WTC11 (cell line): ENCODE results near the gene SKI. TPM values are rescaled to one million over a fixed set of nuclear protein-coding genes. Genes with fewer than 3 reads are reported as not detected.
A peak's percentile ranks its signal among the peaks of the same experiment; 100 is the strongest.

ENCODE experiments used
- ATAC-seq: fragments of 200-7000 bp; cut with Tn5 transposase; 2 replicates; pipeline ENCODE4 v1.10.0; 2021; ENCODE audit warnings: mild to moderate bottlenecking, moderate library complexity
- CTCF ChIA-PET: fragments of 300-600 bp; sonication (Branson Sonifier 250); formaldehyde crosslinking; loops from one replicate; lab custom pipeline; 2021; ENCODE audit warnings: antibody characterized with exemption; lab: Charles Lee
- POLR2A ChIA-PET: fragments of 350-600 bp; sonication (Branson Sonifier 250); formaldehyde crosslinking; loops from one replicate; lab custom pipeline; 2021; ENCODE audit warnings: antibody characterized with exemption; lab: Charles Lee
- DNase-seq: peaks from one replicate; pipeline ENCODE4 v3.0.0; 2021; ENCODE audit warnings: low spot score
- H3K27ac Mint-ChIP-seq: 2 replicates; pipeline ENCODE4 v1.8.0; 2021; ENCODE audit warnings: mixed read lengths
- H3K27me3 Mint-ChIP-seq: 2 replicates; pipeline ENCODE4 v1.8.0; 2021; ENCODE audit warnings: low read depth, mild to moderate bottlenecking, moderate library complexity, mixed read lengths
- H3K36me3 Mint-ChIP-seq: 2 replicates; pipeline ENCODE4 v1.8.0; 2021; ENCODE audit warnings: mixed read lengths
- H3K4me1 Mint-ChIP-seq: 2 replicates; pipeline ENCODE4 v1.8.0; 2022; ENCODE audit warnings: mixed read lengths
- H3K4me3 Mint-ChIP-seq: 2 replicates; pipeline ENCODE4 v1.8.0; 2021; ENCODE audit warnings: mild to moderate bottlenecking, moderate library complexity, mixed read lengths
- H3K9me3 Mint-ChIP-seq: 2 replicates; pipeline ENCODE4 v1.8.0; 2021; ENCODE audit warnings: mixed read lengths
- CBFB ChIP-seq: sonication (generic); formaldehyde crosslinking; IDR thresholded peaks from 2 replicates; pipeline ENCODE4 v1.8.1; 2022; ENCODE audit warnings: mild to moderate bottlenecking, low read depth, missing genetic modification reagents
- CREB1 ChIP-seq: sonication (generic); formaldehyde crosslinking; IDR thresholded peaks from 2 replicates; pipeline ENCODE4 v1.8.0; 2023; ENCODE audit warnings: mild to moderate bottlenecking, missing genetic modification reagents
- KAT7 ChIP-seq: sonication (generic); formaldehyde crosslinking; IDR thresholded peaks from 2 replicates; pipeline ENCODE4 v1.8.1; 2023; ENCODE audit warnings: missing genetic modification reagents, mild to moderate bottlenecking, borderline replicate concordance
- NFE2L1 ChIP-seq: sonication (generic); formaldehyde crosslinking; IDR thresholded peaks from 2 replicates; pipeline ENCODE4 v1.8.1; 2023; ENCODE audit warnings: missing genetic modification reagents
- ZNF232 ChIP-seq: sonication (generic); formaldehyde crosslinking; IDR thresholded peaks from 2 replicates; pipeline ENCODE4 v1.8.0; 2022; ENCODE audit warnings: mild to moderate bottlenecking, missing genetic modification reagents
- total RNA-seq: library from RNA; stranded (reverse); gene quantifications from 3 replicates; pipeline ENCODE4 v1.2.3, GENCODE V29; 2021
- TF ChIP-seq, protein P1 (sequence below): sonication (generic); formaldehyde crosslinking; IDR thresholded peaks from 2 replicates; pipeline ENCODE4 v1.8.0; 2022; ENCODE audit warnings: mild to moderate bottlenecking, missing genetic modification reagents
- TF ChIP-seq, protein P2 (sequence below): sonication (generic); formaldehyde crosslinking; IDR thresholded peaks from 2 replicates; pipeline ENCODE4 v1.8.1; 2023; ENCODE audit warnings: mild to moderate bottlenecking, missing genetic modification reagents, borderline replicate concordance
- TF ChIP-seq, protein P3 (sequence below): fragments of 250-450 bp; sonication (Bioruptor Pico); IDR thresholded peaks from 2 replicates; pipeline ENCODE4 v1.9.0; 2021; ENCODE audit warnings: moderate library complexity, mild to moderate bottlenecking, inconsistent platforms, borderline replicate concordance

The SKI gene
- total RNA-seq, 1 experiment from 2014 or later, result 88.6 TPM

DNA sequence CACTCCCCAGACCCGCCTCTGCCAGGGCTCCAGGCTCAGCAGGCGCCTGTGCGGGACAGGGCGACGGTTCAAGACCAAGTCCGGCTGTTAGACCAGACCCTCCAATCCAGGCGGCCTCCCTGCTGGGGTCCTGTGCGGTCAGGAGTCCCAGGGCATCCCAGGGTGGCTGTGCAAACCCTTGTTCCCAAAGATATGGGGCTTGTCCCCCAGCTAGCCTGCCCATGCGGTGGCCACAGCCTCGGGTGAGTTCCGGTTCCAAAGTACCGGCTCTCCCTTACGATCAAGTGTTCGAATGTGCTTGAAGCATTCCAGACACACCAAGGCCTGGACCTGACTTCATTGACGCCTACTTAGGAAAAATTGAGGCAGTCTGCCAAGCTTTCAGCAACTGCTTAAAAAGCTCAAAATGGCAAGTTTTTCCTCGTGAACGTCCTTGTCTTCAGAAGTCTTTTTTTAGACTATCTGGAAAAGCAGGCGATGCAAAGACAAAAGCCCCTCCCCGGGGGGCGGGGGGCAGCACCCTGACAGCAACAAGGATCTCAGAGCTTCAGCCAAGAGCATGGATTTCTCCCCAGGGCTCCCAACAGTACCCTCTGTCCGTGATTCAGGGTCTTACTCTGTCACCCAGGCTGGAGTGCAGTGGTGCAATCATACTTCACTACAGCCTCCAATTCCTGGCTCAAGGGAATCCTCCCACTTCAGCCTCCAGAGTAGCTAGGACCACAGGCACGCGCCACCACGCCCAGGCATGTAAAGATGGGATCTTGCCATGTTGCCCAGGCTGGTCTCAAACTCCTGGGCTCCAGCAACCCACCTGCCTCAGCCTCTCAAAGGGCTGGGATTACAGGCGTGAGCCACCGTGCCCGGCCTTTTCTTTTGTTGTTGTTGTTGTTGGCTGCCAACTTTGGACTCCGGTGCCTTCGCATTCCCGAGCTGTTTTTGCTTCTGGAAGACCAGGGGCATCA lies 35.8 kb upstream of the SKI start:
- peak overlapping the region; percentile 46; the same call in 1 of the 2 replicates for H3K4me3 Mint-ChIP-seq
- DNase-seq, result no peak
- ChIA-PET CTCF (interaction anchor here (3.1 to 3.6 kb wide), 2 partner anchors 18 to 190 kb away, joined by 17 to 20 read pairs; no protein-coding TSS in a partner anchor), POLR2A (interaction anchor here (0.8 kb wide), 1 partner anchor 193 kb away, joined by 3 read pairs; no protein-coding TSS in a partner anchor)
- no peaks in the 10 kb centered on the region for H3K9me3 Mint-ChIP-seq
- no peak for TF ChIP-seq KAT7
- H3K4me1 Mint-ChIP-seq, result peaks cover 11% of the 10 kb centered on the region
- no peak overlapping the region; the same call in 1 of the 2 replicates for H3K27ac Mint-ChIP-seq
- no peaks in the 10 kb centered on the region for H3K27me3 Mint-ChIP-seq
- no peak for ATAC-seq
- H3K36me3 Mint-ChIP-seq, result peaks cover 2% of the 10 kb centered on the region; the same call in 1 of the 2 replicates

DNA sequence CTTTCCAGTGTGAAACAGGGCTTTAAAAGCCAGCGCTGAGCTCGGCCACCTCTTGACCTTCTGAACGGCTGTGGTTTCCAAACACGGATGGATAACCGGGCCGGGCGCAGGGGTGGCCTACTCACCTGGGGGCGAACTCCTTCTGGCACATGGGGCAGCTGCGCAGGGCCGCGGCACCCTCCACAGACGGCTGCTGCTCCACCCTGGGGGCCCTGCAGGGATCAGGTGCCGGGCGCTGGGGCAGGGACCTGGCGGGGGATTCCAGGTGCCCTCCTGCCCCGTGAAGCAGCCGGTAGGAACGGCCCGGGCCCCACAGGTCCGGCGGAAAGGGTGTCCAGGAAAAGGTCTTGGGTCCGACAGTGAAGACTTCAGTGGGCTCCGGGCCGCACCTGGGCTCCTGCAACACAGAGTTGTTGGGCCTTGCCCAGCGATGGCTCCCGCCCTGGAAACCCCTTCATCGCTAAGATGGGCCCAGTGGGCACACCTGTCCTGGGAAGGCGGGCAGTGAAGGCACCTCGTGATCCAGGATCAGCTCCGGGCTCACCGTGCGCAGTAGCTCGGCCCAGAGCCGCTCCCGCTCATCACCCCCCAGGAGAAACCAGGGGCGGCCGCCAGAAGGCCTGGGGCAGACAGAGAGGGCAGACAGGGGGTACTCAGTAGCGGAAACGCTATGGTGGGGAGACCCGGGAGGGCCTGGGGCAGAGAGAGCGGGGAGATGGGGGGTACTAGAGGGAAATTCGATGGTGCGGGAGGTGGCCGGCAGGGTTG lies 34.4 kb upstream of the SKI start:
- H3K36me3 Mint-ChIP-seq, result peaks cover 2% of the 10 kb centered on the region; the same call in 1 of the 2 replicates
- no peak for ATAC-seq
- no peak overlapping the region; the same call in 1 of the 2 replicates for H3K27ac Mint-ChIP-seq
- ChIA-PET POLR2A (interaction anchor here (1.0 kb wide), 1 partner anchor 38 kb away, joined by 3 read pairs; no protein-coding TSS in a partner anchor), CTCF (interaction anchor here (0.6 to 3.6 kb wide), 5 partner anchors 19 to 1600 kb away, joined by 3 to 42 read pairs (median 17); no protein-coding TSS in a partner anchor)
- H3K4me1 Mint-ChIP-seq, result peaks cover 11% of the 10 kb centered on the region
- no peak for TF ChIP-seq NFE2L1
- TF ChIP-seq, protein P1, sequence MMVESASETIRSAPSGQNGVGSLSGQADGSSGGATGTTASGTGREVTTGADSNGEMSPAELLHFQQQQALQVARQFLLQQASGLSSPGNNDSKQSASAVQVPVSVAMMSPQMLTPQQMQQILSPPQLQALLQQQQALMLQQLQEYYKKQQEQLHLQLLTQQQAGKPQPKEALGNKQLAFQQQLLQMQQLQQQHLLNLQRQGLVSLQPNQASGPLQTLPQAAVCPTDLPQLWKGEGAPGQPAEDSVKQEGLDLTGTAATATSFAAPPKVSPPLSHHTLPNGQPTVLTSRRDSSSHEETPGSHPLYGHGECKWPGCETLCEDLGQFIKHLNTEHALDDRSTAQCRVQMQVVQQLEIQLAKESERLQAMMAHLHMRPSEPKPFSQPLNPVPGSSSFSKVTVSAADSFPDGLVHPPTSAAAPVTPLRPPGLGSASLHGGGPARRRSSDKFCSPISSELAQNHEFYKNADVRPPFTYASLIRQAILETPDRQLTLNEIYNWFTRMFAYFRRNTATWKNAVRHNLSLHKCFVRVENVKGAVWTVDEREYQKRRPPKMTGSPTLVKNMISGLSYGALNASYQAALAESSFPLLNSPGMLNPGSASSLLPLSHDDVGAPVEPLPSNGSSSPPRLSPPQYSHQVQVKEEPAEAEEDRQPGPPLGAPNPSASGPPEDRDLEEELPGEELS (CRISPR knock-in tag), result 0 out of 2 replicates have a peak, but pooled peaks have one; percentile 36
- no peaks in the 10 kb centered on the region for H3K27me3 Mint-ChIP-seq
- H3K9me3 Mint-ChIP-seq, result no peaks in the 10 kb centered on the region
- no peak for DNase-seq
- peak overlapping the region; percentile 74 for H3K4me3 Mint-ChIP-seq

DNA sequence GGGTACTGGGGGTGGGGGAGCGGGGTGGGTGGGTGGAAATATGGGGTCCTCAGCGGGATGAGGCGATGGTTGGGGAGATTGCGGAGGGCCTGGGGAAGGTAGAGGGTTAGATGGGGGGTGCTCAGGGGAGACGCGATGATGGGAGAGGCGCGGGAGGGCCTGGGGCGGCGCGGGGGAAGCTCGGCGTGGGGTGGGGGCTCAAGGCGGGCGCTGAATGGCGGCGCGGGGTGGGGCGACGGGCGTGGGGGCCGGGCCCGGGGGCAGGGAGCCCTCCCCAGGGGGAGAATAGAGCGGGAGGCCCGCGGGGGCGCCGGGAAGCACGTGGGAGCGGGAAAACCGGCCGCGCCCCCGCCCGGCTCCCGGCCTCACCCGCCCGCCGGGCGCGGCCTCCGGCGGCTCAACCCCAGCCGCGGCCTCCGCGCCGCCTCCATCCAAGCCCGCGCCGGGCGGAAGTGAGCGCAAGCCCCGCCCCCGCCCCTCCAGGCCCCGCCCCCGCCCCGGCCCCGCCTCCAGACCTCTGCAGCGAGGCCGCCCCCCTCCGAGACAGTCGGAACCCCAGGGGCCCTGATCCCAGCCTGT lies 33.7 kb upstream of the SKI start, which contains the start of gene FAAP20:
Gene FAAP20, minus strand, starts transcription at position 454 of the 579 bp plus-strand sequence. Its CDS starts 23 bp downstream, at position 431.
- DNase-seq (peak; percentile 60), ATAC-seq (peak; percentile 23)
- CTCF ChIA-PET, result interaction anchor here (0.6 to 3.6 kb wide), 60 partner anchors 9 to 1599 kb away, joined by 3 to 170 read pairs (median 5); partner anchors contain the start of genes MORN1, PANK4, PEX10 and RER1
- Mint-ChIP-seq H3K27me3 (no peaks in the 10 kb centered on the region; the same call in 1 of the 2 replicates), H3K9me3 (no peaks in the 10 kb centered on the region), H3K36me3 (peaks cover 2% of the 10 kb centered on the region; the same call in 1 of the 2 replicates), H3K27ac (peak within 1 kb of the TSS; percentile 80; the same call in 1 of the 2 replicates), H3K4me1 (peaks cover 9% of the 10 kb centered on the region), H3K4me3 (peak within 1 kb of the TSS; percentile 79)
- POLR2A ChIA-PET, result interaction anchor here (0.7 to 2.1 kb wide), 6 partner anchors 10 to 187 kb away, joined by 3 to 6 read pairs (median 3); no protein-coding TSS in a partner anchor
- TF ChIP-seq, protein P2, sequence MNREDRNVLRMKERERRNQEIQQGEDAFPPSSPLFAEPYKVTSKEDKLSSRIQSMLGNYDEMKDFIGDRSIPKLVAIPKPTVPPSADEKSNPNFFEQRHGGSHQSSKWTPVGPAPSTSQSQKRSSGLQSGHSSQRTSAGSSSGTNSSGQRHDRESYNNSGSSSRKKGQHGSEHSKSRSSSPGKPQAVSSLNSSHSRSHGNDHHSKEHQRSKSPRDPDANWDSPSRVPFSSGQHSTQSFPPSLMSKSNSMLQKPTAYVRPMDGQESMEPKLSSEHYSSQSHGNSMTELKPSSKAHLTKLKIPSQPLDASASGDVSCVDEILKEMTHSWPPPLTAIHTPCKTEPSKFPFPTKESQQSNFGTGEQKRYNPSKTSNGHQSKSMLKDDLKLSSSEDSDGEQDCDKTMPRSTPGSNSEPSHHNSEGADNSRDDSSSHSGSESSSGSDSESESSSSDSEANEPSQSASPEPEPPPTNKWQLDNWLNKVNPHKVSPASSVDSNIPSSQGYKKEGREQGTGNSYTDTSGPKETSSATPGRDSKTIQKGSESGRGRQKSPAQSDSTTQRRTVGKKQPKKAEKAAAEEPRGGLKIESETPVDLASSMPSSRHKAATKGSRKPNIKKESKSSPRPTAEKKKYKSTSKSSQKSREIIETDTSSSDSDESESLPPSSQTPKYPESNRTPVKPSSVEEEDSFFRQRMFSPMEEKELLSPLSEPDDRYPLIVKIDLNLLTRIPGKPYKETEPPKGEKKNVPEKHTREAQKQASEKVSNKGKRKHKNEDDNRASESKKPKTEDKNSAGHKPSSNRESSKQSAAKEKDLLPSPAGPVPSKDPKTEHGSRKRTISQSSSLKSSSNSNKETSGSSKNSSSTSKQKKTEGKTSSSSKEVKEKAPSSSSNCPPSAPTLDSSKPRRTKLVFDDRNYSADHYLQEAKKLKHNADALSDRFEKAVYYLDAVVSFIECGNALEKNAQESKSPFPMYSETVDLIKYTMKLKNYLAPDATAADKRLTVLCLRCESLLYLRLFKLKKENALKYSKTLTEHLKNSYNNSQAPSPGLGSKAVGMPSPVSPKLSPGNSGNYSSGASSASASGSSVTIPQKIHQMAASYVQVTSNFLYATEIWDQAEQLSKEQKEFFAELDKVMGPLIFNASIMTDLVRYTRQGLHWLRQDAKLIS, result no peak
- TF ChIP-seq ZNF232 (no peak), CREB1 (CRISPR knock-in tag) (no peak), CBFB (CRISPR knock-in tag) (no peak)
- TF ChIP-seq, protein P3, sequence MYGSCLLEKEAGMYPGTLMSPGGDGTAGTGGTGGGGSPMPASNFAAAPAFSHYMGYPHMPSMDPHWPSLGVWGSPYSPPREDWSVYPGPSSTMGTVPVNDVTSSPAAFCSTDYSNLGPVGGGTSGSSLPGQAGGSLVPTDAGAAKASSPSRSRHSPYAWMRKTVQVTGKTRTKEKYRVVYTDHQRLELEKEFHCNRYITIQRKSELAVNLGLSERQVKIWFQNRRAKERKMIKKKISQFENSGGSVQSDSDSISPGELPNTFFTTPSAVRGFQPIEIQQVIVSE (CRISPR knock-in tag), result no peak
